Left ventricle myocardium inferior (tissue), 1 donor: Measurements from ENCODE around the gene PTPN18. TPM values are rescaled to one million over a fixed set of nuclear protein-coding genes. Genes with fewer than 3 reads are reported as not detected.

Experiments used
- DNase-seq: peaks from one replicate; pipeline ENCODE4 v3.0.0-alpha.2; 2020
- H3K27ac ChIP-seq: fragments of 200-600 bp; replicated peaks from 2 replicates; pipeline ENCODE4 v1.8.0; 2021
- H3K27me3 ChIP-seq: fragments of 200-600 bp; 2 replicates; pipeline ENCODE4 v1.8.0; 2021; ENCODE audit warnings: low read depth
- H3K36me3 ChIP-seq: fragments of 200-600 bp; 2 replicates; pipeline ENCODE4 v1.8.0; 2021
- H3K4me1 ChIP-seq: fragments of 200-600 bp; 2 replicates; pipeline ENCODE4 v1.8.0; 2021
- H3K4me3 ChIP-seq: fragments of 200-600 bp; 2 replicates; pipeline ENCODE4 v1.8.0; 2021; ENCODE audit warnings: mild to moderate bottlenecking, moderate library complexity
- H3K9me3 ChIP-seq: fragments of 200-600 bp; replicated peaks from 2 replicates; pipeline ENCODE4 v1.8.0; 2021
- CTCF ChIP-seq: fragments of 200-600 bp; IDR thresholded peaks from 2 replicates; pipeline ENCODE4 v1.8.0; 2021; ENCODE audit warnings: antibody characterized with exemption, mild to moderate bottlenecking, borderline replicate concordance
- intact Hi-C: fragments of 100-400 bp; cut with micrococcal nuclease; formaldehyde crosslinking; loops from one replicate; pipeline ENCODE4 v1.11.0; 2022
- total RNA-seq: library from RNA; stranded (reverse); fragmentation: NEBNext Ultra II Directional; extraction: Animal tissue kit (Norgen Biotek cat#: 25700); gene quantifications from one replicate; pipeline ENCODE4 v1.2.1, GENCODE V29; 2021
- donor health status: DM: no; HTN: yes; CAD: no; lungs with severe emphysema.

Gene PTPN18
- total RNA-seq, 1 donor from 2014 or later: 13.9 TPM

GRCh38 chr2:130346041-130346740, 9.7 kb upstream of the PTPN18 start:
- peaks cover 28% of the 10 kb centered on the region for H3K4me1 ChIP-seq
- no peaks in the 10 kb centered on the region for H3K9me3 ChIP-seq
- peaks cover 49% of the 10 kb centered on the region for H3K36me3 ChIP-seq
- no peak overlapping the region for H3K27ac ChIP-seq
- no peak overlapping the region for H3K4me3 ChIP-seq
- no peaks in the 10 kb centered on the region for H3K27me3 ChIP-seq
- no peak for DNase-seq
- no peak for TF ChIP-seq CTCF
- intact Hi-C loops: no loop called here

- intact Hi-C loops: no loop called here
- peaks cover 26% of the 10 kb centered on the region for H3K4me1 ChIP-seq
- no peak for TF ChIP-seq CTCF
- H3K27ac ChIP-seq: no peak overlapping the region
- H3K9me3 ChIP-seq: no peaks in the 10 kb centered on the region
- H3K27me3 ChIP-seq: no peaks in the 10 kb centered on the region
- H3K4me3 ChIP-seq: no peak overlapping the region
- DNase-seq: no peak
- peaks cover 49% of the 10 kb centered on the region for H3K36me3 ChIP-seq
Measured at GRCh38 chr2:130346741-130347066, 9.2 kb upstream of the PTPN18 start.

GRCh38 chr2:130347220-130347925, 8.5 kb upstream of the PTPN18 start:
- DNase-seq: no peak

GRCh38 chr2:130349174-130349573, 6.7 kb upstream of the PTPN18 start:
- H3K4me3 ChIP-seq: no peak overlapping the region
- intact Hi-C loops: no loop called here
- TF ChIP-seq CTCF: no peak
- no peaks in the 10 kb centered on the region for H3K27me3 ChIP-seq
- no peak overlapping the region for H3K27ac ChIP-seq
- no peak for DNase-seq
- H3K4me1 ChIP-seq: peaks cover 29% of the 10 kb centered on the region
- H3K9me3 ChIP-seq: no peaks in the 10 kb centered on the region
- H3K36me3 ChIP-seq: peaks cover 49% of the 10 kb centered on the region

More at GRCh38 chr2:130347220-130347925, 8.5 kb upstream of the PTPN18 start:
- Histone ChIP-seq H3K27me3 (no peaks in the 10 kb centered on the region), H3K36me3 (peaks cover 49% of the 10 kb centered on the region), H3K4me1 (peaks cover 26% of the 10 kb centered on the region), H3K9me3 (no peaks in the 10 kb centered on the region), H3K4me3 (no peak overlapping the region), H3K27ac (no peak overlapping the region)
- intact Hi-C loops: no loop called here
- TF ChIP-seq CTCF: no peak

GRCh38 chr2:130351711-130352110, 4.1 kb upstream of the PTPN18 start:
- Histone ChIP-seq H3K9me3 (no peaks in the 10 kb centered on the region), H3K27ac (peak overlapping the region; percentile 59), H3K4me3 (peak overlapping the region; percentile 23), H3K36me3 (peaks cover 25% of the 10 kb centered on the region), H3K4me1 (peaks cover 51% of the 10 kb centered on the region), H3K27me3 (no peaks in the 10 kb centered on the region)
- DNase-seq: no peak
- intact Hi-C loops: no loop called here
- no peak for TF ChIP-seq CTCF
